ENCODE data around the gene PIP4K2A. TPM values are rescaled to one million over a fixed set of nuclear protein-coding genes. Genes with fewer than 3 reads are reported as not detected.
"Not testable (repeated sequence)": the region's sequence is repeated elsewhere in the genome, so short reads cannot be mapped to it uniquely, and the experiment has no call there.

The PIP4K2A gene
- total RNA-seq, 2 donors from 2014 or later: 42.6 to 58.6 TPM

DNA sequence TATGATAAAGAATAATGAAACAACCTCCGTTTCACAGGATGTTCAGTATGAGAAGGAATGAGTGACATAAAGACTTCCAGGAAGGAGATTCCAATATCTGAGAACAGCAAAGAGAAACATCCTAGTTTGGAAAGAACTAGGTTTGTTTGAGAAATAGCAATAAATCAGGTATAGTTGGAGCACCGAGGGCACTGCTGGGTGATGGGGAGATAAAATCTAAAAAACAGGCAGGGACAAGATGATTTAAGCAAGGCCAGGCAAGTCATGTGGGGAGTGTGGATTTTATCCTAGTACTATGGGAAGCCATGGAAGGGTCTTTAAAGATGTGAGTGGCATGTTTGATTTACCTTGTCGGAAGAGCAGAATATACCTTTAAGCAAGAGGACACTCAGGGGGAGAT lies 199.4 kb downstream of the PIP4K2A start:
- H3K9me3 ChIP-seq: no peaks in the 10 kb centered on the region
- TF ChIP-seq, protein P1, sequence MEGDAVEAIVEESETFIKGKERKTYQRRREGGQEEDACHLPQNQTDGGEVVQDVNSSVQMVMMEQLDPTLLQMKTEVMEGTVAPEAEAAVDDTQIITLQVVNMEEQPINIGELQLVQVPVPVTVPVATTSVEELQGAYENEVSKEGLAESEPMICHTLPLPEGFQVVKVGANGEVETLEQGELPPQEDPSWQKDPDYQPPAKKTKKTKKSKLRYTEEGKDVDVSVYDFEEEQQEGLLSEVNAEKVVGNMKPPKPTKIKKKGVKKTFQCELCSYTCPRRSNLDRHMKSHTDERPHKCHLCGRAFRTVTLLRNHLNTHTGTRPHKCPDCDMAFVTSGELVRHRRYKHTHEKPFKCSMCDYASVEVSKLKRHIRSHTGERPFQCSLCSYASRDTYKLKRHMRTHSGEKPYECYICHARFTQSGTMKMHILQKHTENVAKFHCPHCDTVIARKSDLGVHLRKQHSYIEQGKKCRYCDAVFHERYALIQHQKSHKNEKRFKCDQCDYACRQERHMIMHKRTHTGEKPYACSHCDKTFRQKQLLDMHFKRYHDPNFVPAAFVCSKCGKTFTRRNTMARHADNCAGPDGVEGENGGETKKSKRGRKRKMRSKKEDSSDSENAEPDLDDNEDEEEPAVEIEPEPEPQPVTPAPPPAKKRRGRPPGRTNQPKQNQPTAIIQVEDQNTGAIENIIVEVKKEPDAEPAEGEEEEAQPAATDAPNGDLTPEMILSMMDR (IDR thresholded peaks at IDR 0.05): no peak
- H3K4me1 ChIP-seq (ENCODE audit: control insufficient read depth in 1 of 2, low read depth in 2 of 2): no peaks in the 10 kb centered on the region
- H3K4me3 ChIP-seq: no peak overlapping the region
- H3K27me3 ChIP-seq (replicated peaks; ENCODE audit: insufficient read depth): no peaks in the 10 kb centered on the region
- ATAC-seq (ENCODE audit: insufficient number of reproducible peaks, low FRiP score, low read depth): no peak
- DNase-seq (ENCODE audit: low spot score): no peak
- no peak overlapping the region for H3K27ac ChIP-seq
- no peaks in the 10 kb centered on the region for H3K36me3 ChIP-seq

GRCh38 chr10:22514414-22514758 lies 200.0 kb downstream of the PIP4K2A start:
- not testable (repeated sequence) for H3K4me1 ChIP-seq (ENCODE audit: control insufficient read depth in 1 of 2, low read depth in 2 of 2); H3K27ac ChIP-seq; H3K9me3 ChIP-seq; H3K36me3 ChIP-seq; H3K27me3 ChIP-seq (replicated peaks; ENCODE audit: insufficient read depth); H3K4me3 ChIP-seq; DNase-seq (ENCODE audit: low spot score); ATAC-seq (ENCODE audit: insufficient number of reproducible peaks, low FRiP score, low read depth)

- H3K27ac ChIP-seq; DNase-seq (ENCODE audit: low spot score); ATAC-seq (ENCODE audit: insufficient number of reproducible peaks, low FRiP score, low read depth); H3K27me3 ChIP-seq (replicated peaks; ENCODE audit: insufficient read depth); H3K4me3 ChIP-seq; H3K36me3 ChIP-seq; H3K9me3 ChIP-seq; H3K4me1 ChIP-seq (ENCODE audit: control insufficient read depth in 1 of 2, low read depth in 2 of 2): not testable (repeated sequence)
Observed at GRCh38 chr10:22513483-22514413, 200.6 kb downstream of the PIP4K2A start.

GRCh38 chr10:22512015-22512414 lies 202.4 kb downstream of the PIP4K2A start:
- H3K4me3 ChIP-seq; H3K4me1 ChIP-seq (ENCODE audit: control insufficient read depth in 1 of 2, low read depth in 2 of 2); H3K9me3 ChIP-seq; H3K27me3 ChIP-seq (replicated peaks; ENCODE audit: insufficient read depth); H3K36me3 ChIP-seq; ATAC-seq (ENCODE audit: insufficient number of reproducible peaks, low FRiP score, low read depth); H3K27ac ChIP-seq; DNase-seq (ENCODE audit: low spot score): not testable (repeated sequence)

DNA sequence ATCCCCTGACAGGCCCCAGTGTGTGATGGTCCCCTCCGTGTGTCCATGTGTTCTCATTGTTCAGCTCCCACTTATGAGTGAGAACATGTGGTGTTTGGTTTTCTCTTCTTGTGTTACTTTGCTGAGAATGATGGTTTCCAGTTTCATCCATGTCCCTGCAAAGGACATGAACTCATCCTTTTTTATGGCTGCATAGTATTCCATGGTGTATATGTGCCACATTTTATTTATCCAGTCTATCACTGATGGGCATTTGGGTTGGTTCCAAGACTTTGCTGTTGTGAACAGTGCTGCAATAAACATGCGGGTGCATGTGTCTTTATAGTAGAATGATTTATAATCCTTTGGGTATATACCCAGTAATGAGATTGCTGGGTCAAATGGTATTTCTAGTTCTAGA lies 206.2 kb downstream of the PIP4K2A start:
- DNase-seq (ENCODE audit: low spot score); H3K36me3 ChIP-seq; H3K27me3 ChIP-seq (replicated peaks; ENCODE audit: insufficient read depth); H3K27ac ChIP-seq; H3K4me1 ChIP-seq (ENCODE audit: control insufficient read depth in 1 of 2, low read depth in 2 of 2); H3K9me3 ChIP-seq; H3K4me3 ChIP-seq; ATAC-seq (ENCODE audit: insufficient number of reproducible peaks, low FRiP score, low read depth): not testable (repeated sequence)

GRCh38 chr10:22505911-22506685 lies 208.3 kb downstream of the PIP4K2A start:
- Histone ChIP-seq H3K9me3 (no peaks in the 10 kb centered on the region), H3K36me3 (no peaks in the 10 kb centered on the region), H3K27me3 (replicated peaks; ENCODE audit: insufficient read depth) (no peaks in the 10 kb centered on the region), H3K4me3 (no peak overlapping the region), H3K4me1 (ENCODE audit: control insufficient read depth in 1 of 2, low read depth in 2 of 2) (no peaks in the 10 kb centered on the region), H3K27ac (no peak overlapping the region)
- TF ChIP-seq, protein P1 (IDR thresholded peaks at IDR 0.05): no peak
- no peak for DNase-seq (ENCODE audit: low spot score)
- no peak for ATAC-seq (ENCODE audit: insufficient number of reproducible peaks, low FRiP score, low read depth)

DNA sequence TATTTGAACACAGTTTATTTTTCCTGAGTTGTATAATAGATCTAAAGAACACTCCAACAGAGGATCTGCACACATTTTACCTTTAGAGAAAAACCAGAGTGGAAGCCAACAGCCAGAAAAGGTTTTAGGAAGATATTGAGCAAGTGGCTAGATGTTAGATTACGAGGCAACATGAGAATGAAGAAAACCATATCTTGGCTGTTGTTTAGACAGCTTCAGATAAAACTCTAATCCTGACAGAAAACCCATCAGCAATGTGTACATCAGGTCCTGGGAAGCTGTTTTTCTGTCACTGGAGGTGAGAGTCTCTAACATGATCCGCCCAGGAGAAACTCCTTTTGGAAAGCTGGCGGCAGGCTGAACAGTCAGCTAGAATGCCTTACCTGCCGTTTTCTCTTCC lies 209.6 kb downstream of the PIP4K2A start:
- TF ChIP-seq, protein P1 (IDR thresholded peaks at IDR 0.05): no peak
- Histone ChIP-seq H3K9me3 (no peaks in the 10 kb centered on the region), H3K36me3 (no peaks in the 10 kb centered on the region), H3K27ac (no peak overlapping the region), H3K4me1 (ENCODE audit: control insufficient read depth in 1 of 2, low read depth in 2 of 2) (no peaks in the 10 kb centered on the region), H3K27me3 (replicated peaks; ENCODE audit: insufficient read depth) (no peaks in the 10 kb centered on the region), H3K4me3 (no peak overlapping the region)
- ATAC-seq (ENCODE audit: insufficient number of reproducible peaks, low FRiP score, low read depth): no peak
- DNase-seq (ENCODE audit: low spot score): no peak
